ENCODE data around the gene DNM3.
A peak's percentile ranks its signal among the peaks of the same experiment; 100 is the strongest.

Gene DNM3

GRCh38 chr1:172266528-172267174, 425.4 kb downstream of the DNM3 start:
- no peaks in the 10 kb centered on the region for H3K36me3 ChIP-seq (ENCODE audit: insufficient read depth, low read depth, low read length)
- no peak overlapping the region for H3K9ac ChIP-seq (ENCODE audit: low read depth, low read length)
- H3K4me3 ChIP-seq (ENCODE audit: low read length) = no peak overlapping the region
- no peaks in the 10 kb centered on the region for H3K27me3 ChIP-seq (ENCODE audit: insufficient read depth, low read length)
- no peak overlapping the region for H3K27ac ChIP-seq (ENCODE audit: low read length)
- no peaks in the 10 kb centered on the region for H3K9me3 ChIP-seq (ENCODE audit: insufficient read depth, low read depth, low read length)
- no peaks in the 10 kb centered on the region for H3K4me1 ChIP-seq (ENCODE audit: insufficient read depth, low read length)

GRCh38 chr1:172268237-172268636, 426.9 kb downstream of the DNM3 start:
- no peak overlapping the region for H3K27ac ChIP-seq (ENCODE audit: low read length)
- H3K9ac ChIP-seq (ENCODE audit: low read depth, low read length) = no peak overlapping the region
- H3K27me3 ChIP-seq (ENCODE audit: insufficient read depth, low read length) = no peaks in the 10 kb centered on the region
- H3K4me1 ChIP-seq (ENCODE audit: insufficient read depth, low read length) = no peaks in the 10 kb centered on the region
- H3K9me3 ChIP-seq (ENCODE audit: insufficient read depth, low read depth, low read length) = no peaks in the 10 kb centered on the region
- no peaks in the 10 kb centered on the region for H3K36me3 ChIP-seq (ENCODE audit: insufficient read depth, low read depth, low read length)
- no peak overlapping the region for H3K4me3 ChIP-seq (ENCODE audit: low read length)

- H3K36me3 ChIP-seq (ENCODE audit: insufficient read depth, low read depth, low read length) = no peaks in the 10 kb centered on the region
- no peaks in the 10 kb centered on the region for H3K4me1 ChIP-seq (ENCODE audit: insufficient read depth, low read length)
- no peaks in the 10 kb centered on the region for H3K9me3 ChIP-seq (ENCODE audit: insufficient read depth, low read depth, low read length)
- no peak overlapping the region for H3K9ac ChIP-seq (ENCODE audit: low read depth, low read length)
- H3K4me3 ChIP-seq (ENCODE audit: low read length) = no peak overlapping the region
- no peaks in the 10 kb centered on the region for H3K27me3 ChIP-seq (ENCODE audit: insufficient read depth, low read length)
- no peak overlapping the region for H3K27ac ChIP-seq (ENCODE audit: low read length)
These were observed 427.8 kb downstream of the DNM3 start for GRCh38 chr1:172269084-172269483.

GRCh38 chr1:172269644-172270043, 428.3 kb downstream of the DNM3 start:
- H3K27ac ChIP-seq (ENCODE audit: low read length) = no peak overlapping the region
- H3K36me3 ChIP-seq (ENCODE audit: insufficient read depth, low read depth, low read length) = no peaks in the 10 kb centered on the region
- no peak overlapping the region for H3K4me3 ChIP-seq (ENCODE audit: low read length)
- H3K9me3 ChIP-seq (ENCODE audit: insufficient read depth, low read depth, low read length) = no peaks in the 10 kb centered on the region
- H3K27me3 ChIP-seq (ENCODE audit: insufficient read depth, low read length) = no peaks in the 10 kb centered on the region
- H3K9ac ChIP-seq (ENCODE audit: low read depth, low read length) = no peak overlapping the region
- H3K4me1 ChIP-seq (ENCODE audit: insufficient read depth, low read length) = no peaks in the 10 kb centered on the region

GRCh38 chr1:172270605-172271004, 429.3 kb downstream of the DNM3 start:
- Histone ChIP-seq H3K4me3 (ENCODE audit: low read length) (no peak overlapping the region), H3K9ac (ENCODE audit: low read depth, low read length) (no peak overlapping the region), H3K36me3 (ENCODE audit: insufficient read depth, low read depth, low read length) (no peaks in the 10 kb centered on the region), H3K4me1 (ENCODE audit: insufficient read depth, low read length) (no peaks in the 10 kb centered on the region), H3K27me3 (ENCODE audit: insufficient read depth, low read length) (no peaks in the 10 kb centered on the region), H3K9me3 (ENCODE audit: insufficient read depth, low read depth, low read length) (no peaks in the 10 kb centered on the region), H3K27ac (ENCODE audit: low read length) (no peak overlapping the region)

- H3K36me3 ChIP-seq (ENCODE audit: insufficient read depth, low read depth, low read length) = no peaks in the 10 kb centered on the region
- peaks cover 7% of the 10 kb centered on the region; the same call in 1 of the 2 replicates for H3K27me3 ChIP-seq (ENCODE audit: insufficient read depth, low read length)
- no peak overlapping the region for H3K4me3 ChIP-seq (ENCODE audit: low read length)
- no peaks in the 10 kb centered on the region for H3K9me3 ChIP-seq (ENCODE audit: insufficient read depth, low read depth, low read length)
- H3K4me1 ChIP-seq (ENCODE audit: insufficient read depth, low read length) = no peaks in the 10 kb centered on the region; the same call in 1 of the 2 replicates
- H3K9ac ChIP-seq (ENCODE audit: low read depth, low read length) = no peak overlapping the region
- H3K27ac ChIP-seq (ENCODE audit: low read length) = no peak overlapping the region
These were observed 430.8 kb downstream of the DNM3 start for GRCh38 chr1:172272087-172272486.

GRCh38 chr1:172273647-172274396, 432.5 kb downstream of the DNM3 start:
- H3K9me3 ChIP-seq (ENCODE audit: insufficient read depth, low read depth, low read length) = no peaks in the 10 kb centered on the region

GRCh38 chr1:172275478-172275877, 434.2 kb downstream of the DNM3 start:
- Histone ChIP-seq H3K9ac (ENCODE audit: low read depth, low read length) (no peak overlapping the region), H3K27me3 (ENCODE audit: insufficient read depth, low read length) (peaks cover 21% of the 10 kb centered on the region; the same call in 1 of the 2 replicates), H3K4me1 (ENCODE audit: insufficient read depth, low read length) (peaks cover 25% of the 10 kb centered on the region; the same call in 1 of the 2 replicates), H3K36me3 (ENCODE audit: insufficient read depth, low read depth, low read length) (no peaks in the 10 kb centered on the region), H3K27ac (ENCODE audit: low read length) (no peak overlapping the region), H3K9me3 (ENCODE audit: insufficient read depth, low read depth, low read length) (no peaks in the 10 kb centered on the region), H3K4me3 (ENCODE audit: low read length) (no peak overlapping the region)

More at GRCh38 chr1:172273647-172274396, 432.5 kb downstream of the DNM3 start:
- H3K36me3 ChIP-seq (ENCODE audit: insufficient read depth, low read depth, low read length) = no peaks in the 10 kb centered on the region
- no peak overlapping the region for H3K27ac ChIP-seq (ENCODE audit: low read length)
- H3K27me3 ChIP-seq (ENCODE audit: insufficient read depth, low read length) = peaks cover 11% of the 10 kb centered on the region; the same call in 1 of the 2 replicates
- H3K4me1 ChIP-seq (ENCODE audit: insufficient read depth, low read length) = peaks cover 9% of the 10 kb centered on the region; the same call in 1 of the 2 replicates
- no peak overlapping the region for H3K9ac ChIP-seq (ENCODE audit: low read depth, low read length)
- H3K4me3 ChIP-seq (ENCODE audit: low read length) = no peak overlapping the region

GRCh38 chr1:172276120-172276818, 435.0 kb downstream of the DNM3 start:
- Histone ChIP-seq H3K9ac (ENCODE audit: low read depth, low read length) (no peak overlapping the region), H3K4me1 (ENCODE audit: insufficient read depth, low read length) (peaks cover 25% of the 10 kb centered on the region; the same call in 1 of the 2 replicates), H3K9me3 (ENCODE audit: insufficient read depth, low read depth, low read length) (no peaks in the 10 kb centered on the region), H3K27me3 (ENCODE audit: insufficient read depth, low read length) (peaks cover 21% of the 10 kb centered on the region; the same call in 1 of the 2 replicates), H3K36me3 (ENCODE audit: insufficient read depth, low read depth, low read length) (no peaks in the 10 kb centered on the region), H3K4me3 (ENCODE audit: low read length) (no peak overlapping the region), H3K27ac (ENCODE audit: low read length) (no peak overlapping the region)

GRCh38 chr1:172277275-172277674, 436.0 kb downstream of the DNM3 start:
- Histone ChIP-seq H3K27ac (ENCODE audit: low read length) (no peak overlapping the region), H3K9me3 (ENCODE audit: insufficient read depth, low read depth, low read length) (no peaks in the 10 kb centered on the region), H3K27me3 (ENCODE audit: insufficient read depth, low read length) (peaks cover 21% of the 10 kb centered on the region; the same call in 1 of the 2 replicates), H3K4me1 (ENCODE audit: insufficient read depth, low read length) (peaks cover 25% of the 10 kb centered on the region; the same call in 1 of the 2 replicates), H3K4me3 (ENCODE audit: low read length) (no peak overlapping the region), H3K9ac (ENCODE audit: low read depth, low read length) (no peak overlapping the region), H3K36me3 (ENCODE audit: insufficient read depth, low read depth, low read length) (no peaks in the 10 kb centered on the region)

- H3K4me1 ChIP-seq (ENCODE audit: insufficient read depth, low read length) = peaks cover 25% of the 10 kb centered on the region; the same call in 1 of the 2 replicates
- H3K27ac ChIP-seq (ENCODE audit: low read length) = no peak overlapping the region
- peaks cover 21% of the 10 kb centered on the region; the same call in 1 of the 2 replicates for H3K27me3 ChIP-seq (ENCODE audit: insufficient read depth, low read length)
- H3K9ac ChIP-seq (ENCODE audit: low read depth, low read length) = no peak overlapping the region
- no peaks in the 10 kb centered on the region for H3K36me3 ChIP-seq (ENCODE audit: insufficient read depth, low read depth, low read length)
- peak overlapping the region; percentile 11; the same call in 1 of the 2 replicates for H3K4me3 ChIP-seq (ENCODE audit: low read length)
- no peaks in the 10 kb centered on the region for H3K9me3 ChIP-seq (ENCODE audit: insufficient read depth, low read depth, low read length)
These were observed 436.7 kb downstream of the DNM3 start for GRCh38 chr1:172277989-172278388.

Measured in iPS-20b (cell line).